ENCODE measurements around the gene HGFAC.
"Not testable (repeated sequence)": the region's sequence is repeated elsewhere in the genome, so short reads cannot be mapped to it uniquely, and the experiment has no call there.

The HGFAC gene

GRCh38 chr4:3408793-3409330 lies 32.9 kb upstream of the HGFAC start:
- Histone ChIP-seq H3K27ac (no peak overlapping the region), H3K27me3 (replicated peaks) (no peaks in the 10 kb centered on the region), H3K4me3 (ENCODE audit: low read depth, low read length) (no peak overlapping the region), H3K36me3 (replicated peaks) (no peaks in the 10 kb centered on the region)
- TF ChIP-seq CTCF (IDR thresholded peaks at IDR 0.05; ENCODE audit: low read depth, low read length, missing control alignments), result no peak
- in situ Hi-C loops (cut with HindIII; ENCODE audit: low pct_ligation_motif_present, low sequenced_read_pairs), result no loop called here
- no peak for DNase-seq

GRCh38 chr4:3409571-3410091 lies 32.1 kb upstream of the HGFAC start:
- Histone ChIP-seq H3K27me3 (replicated peaks) (no peaks in the 10 kb centered on the region), H3K36me3 (replicated peaks) (no peaks in the 10 kb centered on the region), H3K27ac (no peak overlapping the region), H3K4me3 (ENCODE audit: low read depth, low read length) (no peak overlapping the region)
- no peak for TF ChIP-seq CTCF (IDR thresholded peaks at IDR 0.05; ENCODE audit: low read depth, low read length, missing control alignments)
- in situ Hi-C loops (cut with HindIII; ENCODE audit: low pct_ligation_motif_present, low sequenced_read_pairs), result no loop called here
- no peak for DNase-seq

- no peak overlapping the region for H3K4me3 ChIP-seq (ENCODE audit: low read depth, low read length)
- TF ChIP-seq CTCF (IDR thresholded peaks at IDR 0.05; ENCODE audit: low read depth, low read length, missing control alignments), result no peak
- H3K36me3 ChIP-seq (replicated peaks), result no peaks in the 10 kb centered on the region
- in situ Hi-C loops (cut with HindIII; ENCODE audit: low pct_ligation_motif_present, low sequenced_read_pairs), result no loop called here
- no peaks in the 10 kb centered on the region for H3K27me3 ChIP-seq (replicated peaks)
- no peak overlapping the region for H3K27ac ChIP-seq
- DNase-seq, result no peak
Observed at GRCh38 chr4:3410401-3411135, 31.2 kb upstream of the HGFAC start.

GRCh38 chr4:3411190-3411589 lies 30.6 kb upstream of the HGFAC start:
- H3K27me3 ChIP-seq (replicated peaks); H3K4me3 ChIP-seq (ENCODE audit: low read depth, low read length); DNase-seq; in situ Hi-C loops (cut with HindIII; ENCODE audit: low pct_ligation_motif_present, low sequenced_read_pairs); H3K27ac ChIP-seq; H3K36me3 ChIP-seq (replicated peaks): not testable (repeated sequence)

- no peaks in the 10 kb centered on the region for H3K27me3 ChIP-seq (replicated peaks)
- no peaks in the 10 kb centered on the region for H3K36me3 ChIP-seq (replicated peaks)
- H3K27ac ChIP-seq, result no peak overlapping the region
- no peak overlapping the region for H3K4me3 ChIP-seq (ENCODE audit: low read depth, low read length)
- in situ Hi-C loops (cut with HindIII; ENCODE audit: low pct_ligation_motif_present, low sequenced_read_pairs), result no loop called here
- DNase-seq, result no peak
- no peak for TF ChIP-seq CTCF (IDR thresholded peaks at IDR 0.05; ENCODE audit: low read depth, low read length, missing control alignments)
Observed at GRCh38 chr4:3411676-3412075, 30.1 kb upstream of the HGFAC start.

- H3K36me3 ChIP-seq (replicated peaks), result no peaks in the 10 kb centered on the region
- no peak overlapping the region for H3K27ac ChIP-seq
- no peak for DNase-seq
- H3K4me3 ChIP-seq (ENCODE audit: low read depth, low read length), result no peak overlapping the region
- H3K27me3 ChIP-seq (replicated peaks), result no peaks in the 10 kb centered on the region
- in situ Hi-C loops (cut with HindIII; ENCODE audit: low pct_ligation_motif_present, low sequenced_read_pairs), result no loop called here
- no peak for TF ChIP-seq CTCF (IDR thresholded peaks at IDR 0.05; ENCODE audit: low read depth, low read length, missing control alignments)
Observed at GRCh38 chr4:3412257-3413020, 29.3 kb upstream of the HGFAC start.
